ENCODE measurements around the gene SLC66A3.

SLC66A3 gene

GRCh38 chr2:11166476-11166875, 11.2 kb downstream of the SLC66A3 start:
- POLR2A ChIA-PET = no interaction called here
- TF ChIP-seq NFRKB (IDR thresholded peaks at IDR 0.05) (no peak), LEF1 (IDR thresholded peaks at IDR 0.05; ENCODE audit: borderline replicate concordance) (no peak), ARNT (IDR thresholded peaks at IDR 0.05) (no peak), CTBP1 (IDR thresholded peaks at IDR 0.05; ENCODE audit: borderline replicate concordance) (no peak), BHLHE40 (IDR thresholded peaks at IDR 0.05; ENCODE audit: borderline replicate concordance) (no peak), ELF4 (IDR thresholded peaks at IDR 0.05) (no peak), FOXM1 (IDR thresholded peaks at IDR 0.05; ENCODE audit: borderline replicate concordance) (no peak), FOXA1 (IDR thresholded peaks at IDR 0.05) (no peak), L3MBTL2 (conservative IDR thresholded peaks at IDR 0.05) (no peak)

GRCh38 chr2:11168488-11168887, 13.2 kb downstream of the SLC66A3 start:
- POLR2A ChIA-PET = no interaction called here
- CTCF ChIA-PET = interaction anchor here (0.5 kb wide), 1 partner anchor 48 kb away, joined by 5 read pairs; no protein-coding TSS in a partner anchor
- no peak for DNase-seq (ENCODE audit: extremely low spot score)
- TF ChIP-seq PKNOX1 (IDR thresholded peaks at IDR 0.05) (no peak), ARNT (IDR thresholded peaks at IDR 0.05) (no peak), LEF1 (IDR thresholded peaks at IDR 0.05; ENCODE audit: borderline replicate concordance) (no peak), ZNF384 (IDR thresholded peaks at IDR 0.05) (no peak), FOXA1 (IDR thresholded peaks at IDR 0.05) (no peak), FOXK2 (IDR thresholded peaks at IDR 0.05) (no peak), CTBP1 (IDR thresholded peaks at IDR 0.05; ENCODE audit: borderline replicate concordance) (no peak), HDGF (IDR thresholded peaks at IDR 0.05; ENCODE audit: borderline replicate concordance) (no peak)

More at GRCh38 chr2:11166476-11166875, 11.2 kb downstream of the SLC66A3 start:
- no peak for DNase-seq (ENCODE audit: extremely low spot score)
- CTCF ChIA-PET = no interaction called here

DNA sequence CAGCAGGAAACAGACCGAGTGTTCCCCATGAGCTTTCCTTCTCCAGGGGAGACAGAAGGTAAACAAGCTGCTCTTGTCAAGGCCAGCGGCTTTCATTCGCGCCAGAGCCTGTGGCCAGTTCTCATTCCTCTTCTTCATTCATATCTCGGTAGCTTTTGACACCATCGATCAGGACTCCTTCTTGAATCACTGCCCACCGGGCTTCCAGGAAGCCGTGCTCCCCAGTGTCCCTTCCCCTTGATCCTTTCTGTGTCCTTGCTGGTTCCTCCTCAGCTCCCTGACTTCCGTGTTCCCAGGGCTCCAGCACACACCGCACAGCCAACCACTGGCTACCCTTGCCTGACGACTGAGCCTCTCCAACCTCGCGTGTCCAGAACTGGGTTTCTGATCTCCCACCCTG, 14.1 kb downstream of the SLC66A3 start:
- CTCF ChIA-PET = no interaction called here
- no peak for DNase-seq (ENCODE audit: extremely low spot score)
- no peak for TF ChIP-seq SUZ12 (IDR thresholded peaks at IDR 0.05)
- no peak for TF ChIP-seq LEF1 (IDR thresholded peaks at IDR 0.05; ENCODE audit: borderline replicate concordance)
- TF ChIP-seq HDGF (IDR thresholded peaks at IDR 0.05; ENCODE audit: borderline replicate concordance) = no peak
- no peak for TF ChIP-seq FOXK2 (IDR thresholded peaks at IDR 0.05)
- TF ChIP-seq TARDBP (IDR thresholded peaks at IDR 0.05) = no peak
- no peak for TF ChIP-seq ELF4 (IDR thresholded peaks at IDR 0.05)
- TF ChIP-seq ARNT (IDR thresholded peaks at IDR 0.05) = no peak
- TF ChIP-seq SP1 (IDR thresholded peaks at IDR 0.05) = no peak
- TF ChIP-seq FOXM1 (IDR thresholded peaks at IDR 0.05; ENCODE audit: borderline replicate concordance) = no peak
- no peak for TF ChIP-seq CTBP1 (IDR thresholded peaks at IDR 0.05; ENCODE audit: borderline replicate concordance)
- TF ChIP-seq ZNF384 (IDR thresholded peaks at IDR 0.05) = no peak
- POLR2A ChIA-PET = no interaction called here

DNA sequence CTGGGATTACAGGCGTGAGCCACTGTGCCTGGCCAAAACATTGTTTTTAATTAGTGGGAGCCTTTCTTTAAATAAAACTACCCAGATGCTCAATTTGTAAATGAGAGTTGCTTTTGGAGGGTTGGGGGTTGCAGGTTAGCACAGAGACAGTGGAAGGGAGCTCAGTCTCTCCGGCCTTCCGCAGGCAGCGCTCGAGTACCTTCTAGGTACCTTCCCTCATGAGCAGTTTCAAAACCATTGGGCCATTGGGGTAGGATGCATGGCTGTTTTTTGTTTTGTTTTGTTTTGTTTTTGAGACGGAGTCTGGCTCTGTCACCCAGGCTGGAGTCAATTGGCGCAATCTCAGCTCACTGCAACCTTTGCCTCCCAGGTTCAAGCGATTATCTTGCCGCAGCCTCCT, 19.0 kb downstream of the SLC66A3 start:
- TF ChIP-seq L3MBTL2 (conservative IDR thresholded peaks at IDR 0.05) = no peak
- no peak for TF ChIP-seq PKNOX1 (IDR thresholded peaks at IDR 0.05)
- TF ChIP-seq LEF1 (IDR thresholded peaks at IDR 0.05; ENCODE audit: borderline replicate concordance) = no peak
- no peak for TF ChIP-seq TARDBP (IDR thresholded peaks at IDR 0.05)
- no peak for TF ChIP-seq FOXA1 (IDR thresholded peaks at IDR 0.05)
- TF ChIP-seq FOXK2 (IDR thresholded peaks at IDR 0.05) = no peak
- ChIA-PET POLR2A (no interaction called here), CTCF (no interaction called here)
- no peak for DNase-seq (ENCODE audit: extremely low spot score)

DNA sequence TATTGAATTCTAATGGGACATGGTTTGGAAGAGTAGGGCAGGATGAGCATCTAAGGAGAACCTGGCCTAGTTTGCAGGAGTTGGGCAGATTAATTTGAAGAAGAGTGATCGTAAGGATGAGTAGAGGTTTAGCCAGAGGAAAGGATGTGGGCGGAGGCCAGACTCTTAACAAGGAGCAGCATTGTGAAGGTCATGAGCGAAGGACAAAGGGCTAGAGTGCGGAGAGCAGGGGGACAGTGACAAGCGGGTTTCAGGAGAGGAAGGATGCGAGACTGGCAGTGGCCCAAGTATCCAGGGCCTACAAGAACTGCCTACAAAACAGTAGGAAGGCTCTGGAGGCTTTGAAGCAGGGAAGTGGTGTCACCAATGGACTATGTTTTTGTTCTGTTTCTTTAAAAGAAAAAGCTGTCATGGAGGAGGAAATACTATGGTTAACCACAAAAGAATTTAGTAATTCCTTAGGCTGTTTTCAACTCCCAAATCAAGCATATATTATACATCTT, 20.1 kb downstream of the SLC66A3 start:
- ChIA-PET POLR2A (no interaction called here), CTCF (no interaction called here)
- TF ChIP-seq PKNOX1 (IDR thresholded peaks at IDR 0.05) (no peak), ELF4 (IDR thresholded peaks at IDR 0.05) (no peak), SUZ12 (IDR thresholded peaks at IDR 0.05) (no peak), BHLHE40 (IDR thresholded peaks at IDR 0.05; ENCODE audit: borderline replicate concordance) (no peak), FOXK2 (IDR thresholded peaks at IDR 0.05) (no peak), LEF1 (IDR thresholded peaks at IDR 0.05; ENCODE audit: borderline replicate concordance) (no peak), ZNF384 (IDR thresholded peaks at IDR 0.05) (no peak), CTBP1 (IDR thresholded peaks at IDR 0.05; ENCODE audit: borderline replicate concordance) (no peak), FOXA1 (IDR thresholded peaks at IDR 0.05) (no peak), TARDBP (IDR thresholded peaks at IDR 0.05) (no peak), SP1 (IDR thresholded peaks at IDR 0.05) (no peak)
- DNase-seq (ENCODE audit: extremely low spot score) = no peak

GRCh38 chr2:11177871-11178690, 22.8 kb downstream of the SLC66A3 start:
- CTCF ChIA-PET = no interaction called here
- TF ChIP-seq FOXA1 (IDR thresholded peaks at IDR 0.05) (no peak), BHLHE40 (IDR thresholded peaks at IDR 0.05; ENCODE audit: borderline replicate concordance) (no peak), TARDBP (IDR thresholded peaks at IDR 0.05) (no peak)
- DNase-seq (ENCODE audit: extremely low spot score) = no peak
- POLR2A ChIA-PET = interaction anchor here (0.6 to 0.7 kb wide), 2 partner anchors 146 to 198 kb away, joined by 3 to 5 read pairs; no protein-coding TSS in a partner anchor
